M059J (cell line): ENCODE data around the gene SLC10A3. TPM values are rescaled to one million over a fixed set of nuclear protein-coding genes. Genes with fewer than 3 reads are reported as not detected.
"Not testable (repeated sequence)": the region's sequence is repeated elsewhere in the genome, so short reads cannot be mapped to it uniquely, and the experiment has no call there.

ENCODE experiments used
- DNase-seq: peaks from one replicate; pipeline ENCODE4 v3.0.0-alpha.2; 2012; ENCODE audit warnings: low read depth
- total RNA-seq: library from RNA; depleted of rRNA; stranded (reverse); fragments of >200 nt; shearing (Covaris generic); gene quantifications from 2 replicates; pipeline ENCODE4 v1.2.3, GENCODE V29; 2014

The SLC10A3 gene
- total RNA-seq, 1 experiment from 2014 or later = 80.7 TPM

DNA sequence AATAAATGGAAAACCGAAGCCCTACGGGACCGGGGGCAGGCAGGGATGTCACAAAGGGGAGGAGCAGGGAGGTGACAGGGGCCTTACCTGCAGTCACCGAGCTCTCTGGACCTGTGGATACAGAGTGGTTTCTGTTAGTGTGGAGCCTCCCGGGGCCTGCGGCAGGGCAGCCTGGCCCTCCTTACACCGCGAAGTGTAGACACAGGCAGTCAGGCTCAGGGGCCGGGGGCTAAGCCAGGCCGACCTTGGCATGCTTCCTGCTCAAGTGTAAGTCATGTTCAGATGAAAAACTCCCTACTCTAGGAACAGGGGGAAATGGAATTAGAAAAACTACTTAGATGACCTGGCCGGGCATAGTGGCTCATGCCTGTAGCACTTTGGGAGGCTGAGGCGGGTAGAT lies 21.3 kb upstream of the SLC10A3 start:
- no peak for DNase-seq

- DNase-seq = no peak
Measured at GRCh38 chrX:154509455-154509854, 19.0 kb upstream of the SLC10A3 start.

- DNase-seq = no peak
Measured at GRCh38 chrX:154508384-154508745, 17.9 kb upstream of the SLC10A3 start.

DNA sequence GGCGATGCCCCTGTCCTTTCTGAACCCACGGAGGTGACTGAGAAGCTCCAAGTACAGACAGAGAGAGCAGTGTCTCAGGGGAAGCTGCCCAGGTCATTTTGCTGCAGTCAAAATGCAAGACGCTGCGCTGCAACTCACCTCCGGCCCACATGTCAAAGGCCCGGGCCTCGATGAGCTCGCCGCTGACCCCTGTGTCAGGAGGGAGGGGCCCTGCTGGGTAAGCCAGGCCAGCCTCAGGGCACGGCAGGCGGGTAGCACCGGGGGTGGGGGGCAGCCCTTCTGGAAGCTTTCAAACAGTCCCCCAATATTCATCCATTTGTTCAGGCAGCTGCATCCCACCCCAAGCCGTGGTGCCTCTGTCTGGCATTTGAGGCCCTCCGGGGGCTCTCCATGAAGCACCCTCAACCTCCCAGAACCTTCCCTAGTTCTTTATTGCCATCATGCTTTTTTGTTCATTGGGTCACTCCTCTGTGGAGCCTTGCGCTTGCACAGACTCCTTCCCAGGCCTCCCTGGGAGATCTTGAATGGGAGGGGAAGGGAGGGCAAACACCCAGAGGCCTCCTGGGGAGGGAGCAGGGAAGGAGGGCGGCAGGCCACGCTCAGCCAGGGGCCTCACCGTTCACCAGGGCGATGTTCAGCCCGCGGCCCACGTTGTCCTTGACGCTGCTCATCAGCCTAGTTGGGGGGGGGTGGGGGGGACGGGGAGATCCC lies 17.4 kb upstream of the SLC10A3 start:
- DNase-seq = no peak

DNA sequence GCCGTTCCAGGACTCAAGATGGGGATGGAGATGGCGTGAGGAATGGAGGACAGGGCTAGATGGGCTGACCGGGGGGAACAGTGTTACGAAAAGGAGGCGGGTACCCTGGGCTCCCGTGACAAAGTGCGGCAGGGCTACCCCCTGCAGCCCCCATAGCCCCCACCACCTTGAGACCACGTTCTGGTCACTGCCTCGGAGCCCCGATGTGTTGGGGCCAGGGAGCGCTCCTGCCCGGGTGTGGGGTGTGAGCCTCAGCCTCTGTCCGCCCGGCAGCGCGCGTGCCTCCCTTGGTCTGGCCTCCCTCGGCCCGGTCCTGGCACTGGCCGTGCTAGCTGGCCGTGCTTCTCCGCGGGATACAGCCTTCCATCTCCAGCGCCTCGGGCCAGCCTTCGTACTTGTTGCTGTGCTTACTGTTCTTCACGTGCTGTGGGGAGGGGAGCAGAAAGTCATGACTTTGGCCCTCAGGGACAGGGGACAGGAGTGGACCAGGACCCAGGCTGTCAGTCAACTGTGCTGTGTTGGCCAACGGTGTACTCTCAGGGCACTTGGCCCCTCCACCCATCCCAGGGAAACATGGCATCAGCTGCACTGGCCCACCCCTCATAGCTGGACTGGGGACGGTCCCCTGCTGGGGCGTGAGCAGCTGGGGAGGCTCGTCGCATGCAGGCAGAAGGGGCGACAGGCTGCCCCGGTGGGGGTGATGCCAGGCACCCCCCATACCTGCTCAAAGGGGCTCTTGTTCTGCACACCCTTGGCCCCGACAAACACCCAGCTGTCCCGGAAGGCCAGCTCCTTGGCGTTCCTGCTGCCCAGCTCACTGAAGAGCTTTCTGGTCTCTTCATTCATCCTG lies 16.3 kb upstream of the SLC10A3 start:
- DNase-seq = no peak

- peak; percentile 75 for DNase-seq
Measured at GRCh38 chrX:154505734-154506133, 15.3 kb upstream of the SLC10A3 start.

- no peak for DNase-seq
Measured at GRCh38 chrX:154502989-154503388, 12.6 kb upstream of the SLC10A3 start.

DNA sequence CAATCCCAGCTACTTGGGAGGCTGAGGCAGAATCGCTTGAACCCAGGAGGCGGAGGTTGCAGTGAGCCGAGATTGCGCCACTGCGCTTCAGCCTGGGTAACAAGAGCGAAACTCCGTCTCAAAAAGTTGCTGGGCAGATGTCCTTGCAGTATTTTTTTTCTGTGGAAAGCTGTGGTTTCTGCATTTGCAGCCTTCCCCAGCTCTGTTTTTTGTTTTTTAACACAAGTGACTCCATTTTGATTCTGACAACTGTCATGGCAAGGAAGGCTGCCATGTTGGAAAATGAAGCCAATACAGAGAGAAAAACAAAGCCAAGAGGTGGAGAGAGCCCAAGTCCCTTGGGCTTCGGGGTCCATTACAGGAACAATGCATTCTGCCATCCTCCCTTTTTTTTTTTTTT lies 11.7 kb upstream of the SLC10A3 start:
- no peak for DNase-seq

GRCh38 chrX:154501423-154501822 lies 11.0 kb upstream of the SLC10A3 start:
- DNase-seq = not testable (repeated sequence)

GRCh38 chrX:154496591-154497137 lies 6.2 kb upstream of the SLC10A3 start:
- not testable (repeated sequence) for DNase-seq

DNA sequence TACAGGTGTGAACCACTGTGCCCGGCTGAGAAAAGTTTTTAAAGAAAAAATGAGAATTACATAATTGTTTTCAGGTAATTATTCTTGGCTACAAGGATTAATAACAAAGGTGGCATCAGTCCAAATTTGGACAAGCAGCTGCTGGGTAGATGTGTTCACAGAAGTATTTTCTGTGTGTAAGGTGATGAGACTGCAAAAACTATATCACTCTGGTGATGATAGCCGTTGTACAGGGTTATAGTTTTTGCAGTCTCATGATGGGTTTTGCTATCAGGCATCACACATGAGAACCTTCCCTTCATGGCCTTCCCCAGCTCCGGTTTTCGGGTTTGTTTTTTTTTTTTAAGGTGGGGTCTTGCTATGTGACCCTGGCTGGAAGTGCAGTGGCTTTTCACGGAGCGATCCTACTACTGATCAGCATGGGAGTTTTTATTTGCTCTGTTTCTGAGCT lies 5.1 kb upstream of the SLC10A3 start:
- DNase-seq = no peak

- DNase-seq = no peak
Measured at GRCh38 chrX:154494715-154495114, 4.3 kb upstream of the SLC10A3 start.

GRCh38 chrX:154490021-154490413 lies 412 bp downstream of the SLC10A3 start:
- peak; percentile 81 for DNase-seq

DNA sequence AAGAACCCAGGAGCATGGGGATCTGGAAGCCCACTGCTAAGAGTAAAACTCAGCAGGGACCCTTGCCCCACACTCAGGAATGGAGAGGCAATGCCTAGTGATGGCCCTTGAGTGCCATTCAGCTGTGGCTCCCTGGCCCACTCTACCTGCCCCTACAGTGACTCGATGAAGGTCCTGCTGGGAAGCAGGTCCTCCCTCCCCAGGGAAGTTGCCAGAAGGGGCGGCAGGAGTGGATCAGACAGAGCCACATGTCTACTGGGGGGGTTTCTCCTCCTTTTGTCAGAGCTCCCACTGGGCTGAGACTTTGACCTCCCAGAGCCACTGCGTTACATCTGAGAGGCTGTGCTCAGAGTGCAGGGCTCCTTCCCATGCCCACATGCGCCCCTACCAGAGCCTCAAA lies 1.2 kb downstream of the SLC10A3 start:
- DNase-seq = no peak

DNA sequence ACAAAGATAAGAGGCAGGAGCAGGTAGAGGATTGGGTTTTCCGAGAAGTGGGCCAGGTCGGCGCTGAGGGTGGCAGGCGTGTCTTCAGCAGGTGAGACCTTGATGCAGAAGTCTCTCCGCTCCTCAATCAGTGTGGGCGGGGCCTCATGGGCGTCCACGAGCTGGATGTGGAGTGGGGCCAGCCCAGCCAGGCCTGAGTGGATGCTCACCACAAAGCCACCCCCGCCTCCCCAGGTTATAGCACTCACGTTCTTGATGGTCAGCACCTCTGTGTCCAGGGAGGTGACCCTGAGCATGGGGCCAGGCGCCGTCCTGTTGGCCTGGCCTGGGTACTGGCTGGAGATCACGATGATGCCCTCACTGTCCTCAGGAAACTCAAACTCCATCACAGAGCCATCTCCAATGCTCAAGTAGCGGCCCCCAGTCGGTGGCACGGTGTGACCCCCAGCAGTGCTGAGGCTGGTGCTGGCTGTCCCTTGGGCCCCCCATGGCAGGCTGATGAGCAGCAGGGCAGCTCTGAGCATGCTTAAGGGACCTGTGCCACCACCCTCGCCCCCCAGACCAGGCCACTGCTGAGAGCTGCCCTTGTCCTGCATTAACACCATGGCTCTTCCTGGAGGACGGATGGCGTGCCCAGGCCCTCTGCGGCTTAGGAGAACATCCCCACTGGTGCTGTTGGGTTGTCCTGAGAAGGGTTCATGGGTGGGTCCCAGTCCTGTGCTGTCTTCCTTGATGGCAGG lies 1.9 kb downstream of the SLC10A3 start:
- DNase-seq = no peak

DNA sequence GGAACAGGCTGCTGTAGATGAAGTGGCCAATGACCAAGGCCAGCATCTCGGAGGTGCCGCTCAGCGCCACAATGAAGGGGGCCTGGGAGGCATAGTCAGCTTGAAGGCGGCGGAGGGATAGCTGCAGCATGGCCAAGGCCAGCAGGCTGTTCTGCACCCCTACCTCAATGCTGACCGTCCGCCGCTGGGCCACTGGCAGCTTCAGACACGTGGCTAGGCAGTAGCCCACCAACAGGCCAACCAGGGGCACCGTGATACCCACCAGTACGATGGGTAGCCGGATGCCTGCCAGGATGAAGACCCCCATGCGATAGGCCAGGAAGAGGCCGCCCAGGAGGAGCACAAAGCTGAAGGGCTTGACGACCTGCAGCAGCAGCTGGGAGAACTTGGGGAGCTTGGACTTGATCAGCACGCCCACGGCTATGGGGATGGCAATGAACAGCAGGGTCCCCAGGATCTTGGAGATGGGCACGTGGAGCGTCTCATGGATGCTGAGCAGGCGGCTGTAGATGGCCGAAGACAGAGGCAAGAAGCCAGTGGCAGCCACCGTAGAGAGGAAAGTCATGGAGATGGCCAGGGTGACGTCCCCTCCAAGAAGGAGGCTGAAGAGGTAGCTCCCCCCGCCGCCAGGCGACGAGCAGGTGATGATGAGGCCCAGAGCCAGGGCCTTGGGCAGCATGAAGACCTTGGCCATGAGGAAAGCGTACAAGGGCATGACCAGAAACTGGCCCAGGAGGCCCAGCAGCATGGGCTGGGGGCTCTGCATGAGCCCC lies 2.7 kb downstream of the SLC10A3 start:
- no peak for DNase-seq

- DNase-seq = peak; percentile 73
Measured at GRCh38 chrX:154486396-154487207, 3.8 kb downstream of the SLC10A3 start, which contains the start of gene UBL4A. Gene UBL4A, minus strand, starts transcription at chrX:154486615. Its CDS starts 31 bp downstream, at chrX:154486584.

DNA sequence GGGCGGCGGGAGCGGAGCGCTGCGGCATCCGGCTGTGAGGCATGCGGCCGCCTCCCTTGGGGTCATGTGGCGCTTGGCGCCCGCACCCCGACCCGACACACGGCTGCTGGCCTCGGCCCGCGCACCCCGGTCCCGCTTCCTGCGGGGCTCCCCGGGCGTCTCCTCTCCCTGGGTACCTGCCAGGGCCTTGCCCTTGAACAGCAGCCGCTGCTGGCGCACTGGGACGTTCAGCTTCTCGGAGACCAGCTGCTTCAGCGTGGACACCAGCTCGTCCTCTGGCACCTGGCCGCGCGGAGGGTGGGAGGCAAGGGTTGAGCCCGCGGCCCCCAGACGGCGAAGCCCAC lies 4.4 kb downstream of the SLC10A3 start:
- peak; percentile 41 for DNase-seq

DNA sequence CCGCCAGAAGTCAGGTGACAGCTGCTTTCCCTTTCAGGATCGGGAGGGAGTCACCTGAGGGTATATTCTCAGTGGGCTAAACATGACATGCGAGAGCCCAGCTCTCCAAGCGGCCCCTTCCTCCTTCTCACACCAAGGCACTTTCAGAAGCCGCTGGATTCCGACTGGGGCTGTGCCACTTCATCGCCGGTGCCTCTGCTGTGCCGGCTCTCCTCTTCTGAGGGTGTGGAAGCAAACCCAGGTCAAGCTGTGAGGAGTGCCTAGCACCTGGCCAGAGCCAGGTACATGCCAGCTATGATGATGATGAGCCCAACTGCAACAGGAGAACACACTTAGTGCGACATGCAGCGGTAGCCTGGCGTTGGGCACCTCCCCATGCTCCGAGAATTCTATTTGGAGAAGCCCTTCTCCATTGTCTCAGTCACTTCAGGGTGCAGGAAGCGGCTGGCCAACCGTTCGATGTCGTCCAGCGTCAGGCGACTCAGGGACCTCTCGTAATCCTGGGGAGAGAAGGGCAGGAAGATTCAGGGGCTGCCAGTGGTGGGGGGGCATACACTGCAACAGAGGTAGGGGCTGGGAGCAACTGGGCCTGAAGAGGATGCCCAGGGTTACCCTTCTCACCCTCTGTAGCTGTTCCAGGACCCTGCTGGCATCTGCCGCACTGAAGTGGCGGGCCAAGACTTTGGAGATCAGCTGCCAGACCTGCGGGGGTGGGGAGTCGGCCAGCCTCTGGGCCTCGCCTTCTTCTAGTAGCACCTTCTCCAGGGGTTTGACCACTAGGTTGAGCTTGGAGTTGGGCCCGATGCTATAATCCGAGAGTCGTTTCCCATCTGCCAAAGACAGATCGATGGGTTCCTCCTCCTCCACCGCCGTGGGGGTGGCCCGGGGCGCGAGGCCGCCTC lies 5.0 kb downstream of the SLC10A3 start:
- DNase-seq = no peak
